SH-SY5Y (cell line): ENCODE data around the gene FGL2.

ENCODE experiments used
- GATA2 ChIP-seq: IDR thresholded peaks from 2 replicates; pipeline ENCODE4 v1.6.1; 2011; ENCODE audit warnings: mild to moderate bottlenecking, low read depth, low read length
- GATA3 ChIP-seq: IDR thresholded peaks from 2 replicates; pipeline ENCODE4 v1.6.1; 2011; ENCODE audit warnings: low read depth, mild to moderate bottlenecking, low read length, moderate library complexity

The FGL2 gene

GRCh38 chr7:77199013-77199966, at the start of gene FGL2:
FGL2 (minus strand) TSS chr7:77199819; CDS start chr7:77199793, 26 bp downstream.
- TF ChIP-seq GATA2 (no peak), GATA3 (no peak)

- TF ChIP-seq GATA3 (no peak), GATA2 (no peak)
These were observed 48.5 kb upstream of the FGL2 start for GRCh38 chr7:77248154-77248553.

- TF ChIP-seq GATA3 (no peak), GATA2 (no peak)
These were observed 47.7 kb upstream of the FGL2 start for GRCh38 chr7:77247206-77247850.

- TF ChIP-seq GATA2, result no peak
- no peak for TF ChIP-seq GATA3
These were observed 46.5 kb upstream of the FGL2 start for GRCh38 chr7:77246026-77246640.

GRCh38 chr7:77245015-77245755, 45.6 kb upstream of the FGL2 start:
- TF ChIP-seq GATA2 (no peak), GATA3 (no peak)

- TF ChIP-seq GATA2, result no peak
- TF ChIP-seq GATA3, result no peak
These were observed 44.8 kb upstream of the FGL2 start for GRCh38 chr7:77244222-77244934.

- no peak for TF ChIP-seq GATA3
- TF ChIP-seq GATA2, result no peak
These were observed 42.9 kb upstream of the FGL2 start for GRCh38 chr7:77242554-77242953.

GRCh38 chr7:77242068-77242467, 42.4 kb upstream of the FGL2 start:
- TF ChIP-seq GATA3, result no peak
- no peak for TF ChIP-seq GATA2

GRCh38 chr7:77239471-77239870, 39.9 kb upstream of the FGL2 start:
- TF ChIP-seq GATA3, result no peak
- no peak for TF ChIP-seq GATA2

- no peak for TF ChIP-seq GATA2
- TF ChIP-seq GATA3, result no peak
These were observed 39.1 kb upstream of the FGL2 start for GRCh38 chr7:77238703-77239136.

GRCh38 chr7:77235276-77235675, 35.7 kb upstream of the FGL2 start:
- TF ChIP-seq GATA3, result no peak
- no peak for TF ChIP-seq GATA2

- TF ChIP-seq GATA2 (no peak), GATA3 (no peak)
These were observed 32.8 kb upstream of the FGL2 start for GRCh38 chr7:77232467-77232866.

GRCh38 chr7:77226357-77226839, 26.8 kb upstream of the FGL2 start:
- no peak for TF ChIP-seq GATA3
- no peak for TF ChIP-seq GATA2
